Neural progenitor cell (in vitro differentiated cells): ENCODE measurements around the gene CNTNAP2. TPM values are rescaled to one million over a fixed set of nuclear protein-coding genes. Genes with fewer than 3 reads are reported as not detected.

ENCODE experiments used
- DNase-seq: peaks from one replicate; pipeline ENCODE4 v3.0.0-alpha.2; 2016; ENCODE audit warnings: low spot score
- H2AFZ ChIP-seq: fragments of 200-600 bp; sonication (generic); replicated peaks from 2 replicates; pipeline ENCODE4 v1.6.1; 2016; ENCODE audit warnings: antibody characterized with exemption
- H3F3A ChIP-seq: fragments of 200-600 bp; sonication (generic); 2 replicates; pipeline ENCODE4 v1.6.1; 2016; ENCODE audit warnings: antibody characterized with exemption, low read depth
- H3K27ac ChIP-seq: fragments of 200-600 bp; sonication (generic); 2 replicates; pipeline ENCODE4 v1.5.1; 2016; ENCODE audit warnings: mild to moderate bottlenecking
- H3K27me3 ChIP-seq: fragments of 200-600 bp; sonication (generic); 2 replicates; pipeline ENCODE4 v1.6.1; 2016; ENCODE audit warnings: mild to moderate bottlenecking, moderate library complexity
- H3K36me3 ChIP-seq: fragments of 200-600 bp; sonication (generic); 2 replicates; pipeline ENCODE4 v1.5.1; 2016
- H3K4me1 ChIP-seq: fragments of 200-600 bp; sonication (generic); 2 replicates; pipeline ENCODE4 v1.6.1; 2016; ENCODE audit warnings: mixed run types
- H3K4me2 ChIP-seq: fragments of 200-600 bp; sonication (generic); 2 replicates; pipeline ENCODE4 v1.6.1; 2016
- H3K4me3 ChIP-seq: fragments of 200-600 bp; sonication (generic); 2 replicates; pipeline ENCODE4 v1.5.1; 2016
- H3K79me2 ChIP-seq: fragments of 200-600 bp; sonication (generic); 2 replicates; pipeline ENCODE4 v1.6.1; 2016; ENCODE audit warnings: low read depth
- H3K9ac ChIP-seq: fragments of 200-600 bp; sonication (generic); 2 replicates; pipeline ENCODE4 v1.6.1; 2016
- H3K9me3 ChIP-seq: fragments of 200-600 bp; sonication (generic); 2 replicates; pipeline ENCODE4 v1.5.1; 2016; ENCODE audit warnings: low read depth
- H4K20me1 ChIP-seq: fragments of 200-600 bp; sonication (generic); 2 replicates; pipeline ENCODE4 v1.6.1; 2016; ENCODE audit warnings: low read depth
- H3K27ac Mint-ChIP-seq: 3 replicates; pipeline ENCODE4 v1.8.0; 2021; ENCODE audit warnings: mixed read lengths
- H3K27me3 Mint-ChIP-seq: 2 replicates; pipeline ENCODE4 v1.8.0; 2022; ENCODE audit warnings: low read depth, mild to moderate bottlenecking, inconsistent platforms, moderate library complexity, mixed read lengths; ENCODE audit not compliant: insufficient read depth
- H3K36me3 Mint-ChIP-seq: 3 replicates; pipeline ENCODE4 v1.8.0; 2021; ENCODE audit warnings: mixed read lengths
- H3K4me1 Mint-ChIP-seq: 3 replicates; pipeline ENCODE4 v1.8.0; 2021; ENCODE audit warnings: mixed read lengths
- H3K4me3 Mint-ChIP-seq: 3 replicates; pipeline ENCODE4 v1.8.0; 2021; ENCODE audit warnings: mild to moderate bottlenecking, moderate library complexity, mixed read lengths
- H3K9me3 Mint-ChIP-seq: 3 replicates; pipeline ENCODE4 v1.8.0; 2020; ENCODE audit warnings: mixed read lengths
- CTCF ChIP-seq: fragments of 200-600 bp; sonication (generic); IDR thresholded peaks from 2 replicates; pipeline ENCODE4 v1.5.1; 2017; ENCODE audit warnings: antibody characterized with exemption, mild to moderate bottlenecking
- EZH2 ChIP-seq: fragments of 200-600 bp; sonication (generic); IDR thresholded peaks from 2 replicates; pipeline ENCODE4 v1.6.1; 2017; ENCODE audit warnings: antibody characterized with exemption, mild to moderate bottlenecking, moderate library complexity
- EZH2phosphoT487 ChIP-seq: fragments of 200-600 bp; sonication (generic); IDR thresholded peaks from 2 replicates; pipeline ENCODE4 v1.6.1; 2017; ENCODE audit warnings: antibody characterized with exemption
- total RNA-seq: library from RNA; depleted of rRNA; stranded (reverse); fragments of >200 nt; gene quantifications from 2 replicates; pipeline ENCODE4 v1.2.3, GENCODE V29; 2015; ENCODE audit warnings: low replicate concordance

CNTNAP2 gene
- total RNA-seq, 1 donor from 2014 or later, result 126 TPM

GRCh38 chr7:147984265-147984664 lies 1867.7 kb downstream of the CNTNAP2 start:
- peaks cover 11% of the 10 kb centered on the region for H3K9me3 Mint-ChIP-seq
- H3F3A ChIP-seq, result no peaks in the 10 kb centered on the region

DNA sequence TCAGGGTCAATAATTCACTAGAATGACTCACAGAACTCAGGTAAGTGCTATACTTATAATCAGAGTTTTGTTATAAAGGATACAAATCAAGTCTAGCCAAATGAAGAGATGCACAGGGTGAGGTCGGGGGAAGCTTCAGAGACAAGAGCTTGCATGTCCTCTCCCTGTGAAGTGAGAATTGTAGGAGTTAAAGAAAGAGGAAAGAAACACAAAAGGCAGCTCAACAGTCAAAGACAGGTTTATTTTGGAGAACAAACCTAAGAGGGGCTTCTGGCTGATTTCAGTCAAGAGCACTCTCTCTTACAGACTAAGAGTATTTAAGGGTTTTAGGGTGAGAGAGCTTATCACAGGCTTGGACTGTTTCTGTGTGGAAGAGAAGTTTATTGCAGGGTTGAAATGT lies 1873.5 kb downstream of the CNTNAP2 start:
- Histone ChIP-seq H3K36me3 (no peaks in the 10 kb centered on the region), H3K27me3 (no peaks in the 10 kb centered on the region), H3K4me2 (no peak overlapping the region), H3K4me1 (no peaks in the 10 kb centered on the region), H3K9ac (no peak overlapping the region), H3K4me3 (no peak overlapping the region), H3K79me2 (no peaks in the 10 kb centered on the region), H4K20me1 (no peaks in the 10 kb centered on the region), H3F3A (no peaks in the 10 kb centered on the region), H2AFZ (no peak overlapping the region), H3K27ac (no peak overlapping the region), H3K9me3 (no peaks in the 10 kb centered on the region)
- no peak for DNase-seq
- Mint-ChIP-seq H3K4me3 (no peak overlapping the region), H3K9me3 (peaks cover 29% of the 10 kb centered on the region), H3K4me1 (no peaks in the 10 kb centered on the region), H3K36me3 (no peaks in the 10 kb centered on the region), H3K27ac (no peak overlapping the region), H3K27me3 (peaks cover 7% of the 10 kb centered on the region)
- TF ChIP-seq CTCF (no peak), EZH2 (no peak), EZH2phosphoT487 (no peak)

More at GRCh38 chr7:147984265-147984664, 1867.7 kb downstream of the CNTNAP2 start:
- H3K4me3 ChIP-seq, result no peak overlapping the region
- TF ChIP-seq EZH2phosphoT487 (no peak), EZH2 (no peak), CTCF (no peak)
- no peak overlapping the region for H3K4me2 ChIP-seq
- H3K79me2 ChIP-seq, result no peaks in the 10 kb centered on the region
- Mint-ChIP-seq H3K27ac (no peak overlapping the region), H3K4me1 (peaks cover 4% of the 10 kb centered on the region), H3K36me3 (no peaks in the 10 kb centered on the region), H3K27me3 (no peaks in the 10 kb centered on the region), H3K4me3 (no peak overlapping the region)
- no peak overlapping the region for H3K27ac ChIP-seq
- H3K27me3 ChIP-seq, result no peaks in the 10 kb centered on the region
- H3K36me3 ChIP-seq, result no peaks in the 10 kb centered on the region
- no peak overlapping the region for H3K9ac ChIP-seq
- no peaks in the 10 kb centered on the region for H3K9me3 ChIP-seq
- no peaks in the 10 kb centered on the region for H3K4me1 ChIP-seq
- no peaks in the 10 kb centered on the region for H4K20me1 ChIP-seq
- no peak for DNase-seq
- H2AFZ ChIP-seq, result no peak overlapping the region

DNA sequence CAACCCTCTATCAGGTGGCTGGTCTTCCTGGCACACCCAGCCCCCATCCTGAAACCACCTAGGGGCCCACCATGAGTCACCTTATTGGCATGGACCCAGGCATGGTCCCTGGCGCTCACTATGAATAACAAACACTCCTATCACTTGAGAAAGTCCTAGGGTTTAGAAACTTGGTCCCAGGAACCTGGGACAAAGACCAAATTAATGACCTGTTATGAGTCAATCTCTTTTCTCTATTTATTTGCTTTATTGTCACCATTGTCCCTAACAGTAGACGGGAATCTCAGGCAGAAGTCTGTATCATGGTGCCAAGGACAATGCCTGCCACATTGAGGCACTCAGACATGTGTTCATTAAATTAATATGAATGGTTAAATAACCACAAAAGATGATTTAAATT lies 1874.3 kb downstream of the CNTNAP2 start:
- TF ChIP-seq CTCF, result no peak
- peaks cover 30% of the 10 kb centered on the region for H3K9me3 Mint-ChIP-seq

More for the DNA sequence above, 1874.3 kb downstream of the CNTNAP2 start:
- Histone ChIP-seq H3F3A (no peaks in the 10 kb centered on the region), H3K27ac (no peak overlapping the region), H3K4me1 (no peaks in the 10 kb centered on the region), H3K79me2 (no peaks in the 10 kb centered on the region), H4K20me1 (no peaks in the 10 kb centered on the region), H3K4me3 (no peak overlapping the region), H3K9me3 (no peaks in the 10 kb centered on the region), H3K4me2 (no peak overlapping the region), H2AFZ (no peak overlapping the region), H3K9ac (no peak overlapping the region), H3K27me3 (no peaks in the 10 kb centered on the region), H3K36me3 (no peaks in the 10 kb centered on the region)
- Mint-ChIP-seq H3K27me3 (peaks cover 7% of the 10 kb centered on the region), H3K4me1 (no peaks in the 10 kb centered on the region), H3K4me3 (no peak overlapping the region), H3K27ac (no peak overlapping the region), H3K36me3 (no peaks in the 10 kb centered on the region)
- DNase-seq, result no peak
